ENCODE data around the gene KSR1. TPM values are rescaled to one million over a fixed set of nuclear protein-coding genes. Genes with fewer than 3 reads are reported as not detected.

Gene KSR1
- total RNA-seq, 2 donors from 2014 or later, result 11.5 to 23.7 TPM

DNA sequence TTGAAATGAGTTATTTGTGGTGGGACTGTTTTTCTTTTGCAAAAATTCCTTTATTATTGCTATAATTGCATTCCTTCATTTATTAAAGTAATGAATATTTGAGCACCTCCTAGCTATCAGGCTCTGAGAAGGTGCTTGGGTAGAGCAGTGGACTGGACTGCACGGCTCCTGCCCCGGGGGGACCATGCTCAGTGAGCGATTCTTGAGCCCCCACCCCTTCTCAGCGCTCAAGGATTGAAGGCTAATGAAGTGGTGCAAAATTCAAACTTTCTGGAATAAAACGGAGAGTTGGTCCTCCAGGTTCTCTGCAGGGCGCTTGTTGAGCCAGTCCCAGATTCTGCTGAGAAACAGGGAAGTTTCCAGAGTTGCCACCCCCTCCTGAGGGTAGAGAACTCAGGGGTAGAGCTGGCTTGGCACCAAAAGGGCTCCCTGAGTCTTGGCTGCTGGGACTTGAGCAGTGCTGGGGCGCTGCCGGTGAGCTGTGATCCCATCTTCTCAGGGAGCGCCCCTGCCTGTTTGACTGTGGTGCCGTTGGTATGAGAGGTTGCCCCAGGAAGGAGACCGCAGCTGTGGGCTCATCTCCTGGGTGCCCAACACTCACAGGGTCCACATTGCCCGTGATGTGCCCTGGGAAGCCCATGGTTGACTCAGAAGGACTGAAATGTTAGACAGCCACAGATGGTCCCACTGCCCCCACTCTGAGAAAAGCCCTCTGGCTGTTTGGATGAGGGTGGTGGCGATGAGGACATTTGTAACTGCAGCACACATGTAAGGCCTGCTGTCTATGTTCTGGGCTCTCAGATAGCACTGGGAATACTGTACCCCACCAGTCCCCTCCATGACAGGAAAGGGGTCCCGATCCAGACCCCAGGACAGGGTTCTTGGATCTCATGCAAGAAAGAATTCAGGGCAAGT, 20.0 kb downstream of the KSR1 start:
- no peak for TF ChIP-seq POLR2AphosphoS5 (IDR thresholded peaks at IDR 0.05)
- TF ChIP-seq, protein P1, sequence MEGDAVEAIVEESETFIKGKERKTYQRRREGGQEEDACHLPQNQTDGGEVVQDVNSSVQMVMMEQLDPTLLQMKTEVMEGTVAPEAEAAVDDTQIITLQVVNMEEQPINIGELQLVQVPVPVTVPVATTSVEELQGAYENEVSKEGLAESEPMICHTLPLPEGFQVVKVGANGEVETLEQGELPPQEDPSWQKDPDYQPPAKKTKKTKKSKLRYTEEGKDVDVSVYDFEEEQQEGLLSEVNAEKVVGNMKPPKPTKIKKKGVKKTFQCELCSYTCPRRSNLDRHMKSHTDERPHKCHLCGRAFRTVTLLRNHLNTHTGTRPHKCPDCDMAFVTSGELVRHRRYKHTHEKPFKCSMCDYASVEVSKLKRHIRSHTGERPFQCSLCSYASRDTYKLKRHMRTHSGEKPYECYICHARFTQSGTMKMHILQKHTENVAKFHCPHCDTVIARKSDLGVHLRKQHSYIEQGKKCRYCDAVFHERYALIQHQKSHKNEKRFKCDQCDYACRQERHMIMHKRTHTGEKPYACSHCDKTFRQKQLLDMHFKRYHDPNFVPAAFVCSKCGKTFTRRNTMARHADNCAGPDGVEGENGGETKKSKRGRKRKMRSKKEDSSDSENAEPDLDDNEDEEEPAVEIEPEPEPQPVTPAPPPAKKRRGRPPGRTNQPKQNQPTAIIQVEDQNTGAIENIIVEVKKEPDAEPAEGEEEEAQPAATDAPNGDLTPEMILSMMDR (IDR thresholded peaks at IDR 0.05), result no peak
- no peak for TF ChIP-seq POLR2A (IDR thresholded peaks at IDR 0.05)
- H3K4me1 ChIP-seq (replicated peaks), result no peaks in the 10 kb centered on the region
- H3K27me3 ChIP-seq (replicated peaks; ENCODE audit: insufficient read depth), result no peaks in the 10 kb centered on the region
- no peaks in the 10 kb centered on the region for H3K9me3 ChIP-seq
- intact Hi-C loops (cut with DNase I), result no loop called here
- 89% methylated on average over 14 of the region's 14 CpGs for WGBS
- H3K36me3 ChIP-seq, result no peaks in the 10 kb centered on the region
- DNase-seq (ENCODE audit: low spot score), result no peak
- no peak overlapping the region for H3K4me3 ChIP-seq
- no peak overlapping the region for H3K27ac ChIP-seq

DNA sequence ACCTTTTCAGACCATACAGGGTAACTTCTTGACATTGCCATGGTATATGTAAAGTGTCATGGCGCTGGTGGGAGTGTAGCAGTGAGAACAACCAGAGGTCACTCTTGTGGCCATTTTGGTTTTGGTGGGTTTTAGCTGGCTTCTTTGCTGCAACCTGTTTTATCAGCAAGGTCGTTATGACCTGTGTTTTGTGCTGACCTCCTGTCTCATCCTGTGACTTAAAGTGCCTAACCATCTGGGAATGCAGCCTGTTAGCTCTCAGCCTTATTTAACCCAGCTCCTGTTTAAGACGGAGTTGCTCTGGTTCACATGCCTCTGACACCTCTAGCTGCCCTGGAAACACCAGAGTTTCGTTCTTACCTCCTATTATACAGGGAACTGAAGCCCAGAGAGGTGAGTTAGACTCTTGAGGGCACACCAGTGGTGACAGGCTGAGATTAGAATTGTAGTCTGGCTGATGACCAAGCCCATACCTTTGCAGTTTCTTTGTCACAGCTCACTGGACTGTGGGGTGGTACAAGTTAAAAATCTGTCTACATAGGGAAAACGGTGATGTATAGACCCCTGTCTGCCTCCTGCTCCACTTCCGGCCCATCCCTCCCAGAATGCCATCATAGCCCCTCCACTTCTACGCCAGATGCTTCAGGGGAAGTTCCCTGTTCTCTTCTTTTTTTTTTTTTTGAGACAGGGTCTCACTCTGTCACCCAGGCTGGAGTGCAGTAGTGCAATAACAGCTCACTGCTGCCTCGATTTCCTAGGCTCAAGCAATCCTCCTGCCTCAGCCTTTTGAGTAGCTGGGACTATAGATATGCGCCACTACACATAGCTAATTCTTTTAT, 21.0 kb downstream of the KSR1 start:
- Histone ChIP-seq H3K36me3 (no peaks in the 10 kb centered on the region), H3K27me3 (replicated peaks; ENCODE audit: insufficient read depth) (no peaks in the 10 kb centered on the region), H3K9me3 (no peaks in the 10 kb centered on the region), H3K4me1 (replicated peaks) (no peaks in the 10 kb centered on the region), H3K4me3 (no peak overlapping the region), H3K27ac (no peak overlapping the region)
- intact Hi-C loops (cut with DNase I), result no loop called here
- TF ChIP-seq POLR2A (IDR thresholded peaks at IDR 0.05) (no peak), POLR2AphosphoS5 (IDR thresholded peaks at IDR 0.05) (no peak)
- TF ChIP-seq, protein P1 (IDR thresholded peaks at IDR 0.05), result no peak
- WGBS, result 84% methylated on average over 9 of the region's 9 CpGs
- DNase-seq (ENCODE audit: low spot score), result no peak

DNA sequence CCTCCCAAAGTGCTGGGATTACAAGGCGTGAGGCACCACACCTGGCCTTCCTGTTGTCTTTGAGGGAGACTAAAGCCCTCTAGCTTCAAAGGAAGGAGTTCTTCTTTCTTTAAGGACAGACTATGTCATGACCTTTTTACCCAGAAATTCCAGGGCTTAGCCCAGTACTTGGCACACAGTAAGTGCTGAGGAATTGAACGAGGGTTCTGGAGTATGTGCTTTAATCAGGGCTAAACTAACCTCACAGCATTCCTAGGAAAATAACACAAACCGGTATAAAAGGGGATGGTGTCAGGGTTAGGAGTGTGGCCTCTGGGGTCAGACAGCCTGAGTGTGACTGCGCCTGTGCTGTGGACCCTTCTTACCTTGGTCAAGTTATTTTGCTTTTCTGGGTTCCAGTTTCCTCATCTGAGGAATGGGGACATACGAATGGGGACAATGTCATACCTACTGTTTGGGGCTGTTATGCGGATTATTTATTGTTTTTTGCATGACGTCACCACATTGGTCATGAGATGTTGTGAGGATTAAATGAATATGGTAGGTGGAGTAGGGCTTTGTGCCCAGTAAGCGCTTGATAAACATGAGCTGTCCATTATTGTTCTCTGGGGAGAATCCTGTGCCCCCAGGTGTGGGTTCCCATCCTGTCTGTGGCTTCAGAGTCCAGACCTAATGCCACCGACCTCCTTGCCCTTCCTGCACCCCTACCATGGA, 21.9 kb downstream of the KSR1 start:
- WGBS, result 93% methylated on average over 9 of the region's 9 CpGs
- DNase-seq (ENCODE audit: low spot score), result no peak
- no peaks in the 10 kb centered on the region for H3K4me1 ChIP-seq (replicated peaks)
- H3K4me3 ChIP-seq, result no peak overlapping the region
- H3K27ac ChIP-seq, result no peak overlapping the region
- TF ChIP-seq, protein P1 (IDR thresholded peaks at IDR 0.05), result no peak
- TF ChIP-seq POLR2AphosphoS5 (IDR thresholded peaks at IDR 0.05), result no peak
- TF ChIP-seq POLR2A (IDR thresholded peaks at IDR 0.05), result no peak
- no peaks in the 10 kb centered on the region for H3K36me3 ChIP-seq
- intact Hi-C loops (cut with DNase I), result no loop called here
- H3K27me3 ChIP-seq (replicated peaks; ENCODE audit: insufficient read depth), result no peaks in the 10 kb centered on the region
- H3K9me3 ChIP-seq, result no peaks in the 10 kb centered on the region

DNA sequence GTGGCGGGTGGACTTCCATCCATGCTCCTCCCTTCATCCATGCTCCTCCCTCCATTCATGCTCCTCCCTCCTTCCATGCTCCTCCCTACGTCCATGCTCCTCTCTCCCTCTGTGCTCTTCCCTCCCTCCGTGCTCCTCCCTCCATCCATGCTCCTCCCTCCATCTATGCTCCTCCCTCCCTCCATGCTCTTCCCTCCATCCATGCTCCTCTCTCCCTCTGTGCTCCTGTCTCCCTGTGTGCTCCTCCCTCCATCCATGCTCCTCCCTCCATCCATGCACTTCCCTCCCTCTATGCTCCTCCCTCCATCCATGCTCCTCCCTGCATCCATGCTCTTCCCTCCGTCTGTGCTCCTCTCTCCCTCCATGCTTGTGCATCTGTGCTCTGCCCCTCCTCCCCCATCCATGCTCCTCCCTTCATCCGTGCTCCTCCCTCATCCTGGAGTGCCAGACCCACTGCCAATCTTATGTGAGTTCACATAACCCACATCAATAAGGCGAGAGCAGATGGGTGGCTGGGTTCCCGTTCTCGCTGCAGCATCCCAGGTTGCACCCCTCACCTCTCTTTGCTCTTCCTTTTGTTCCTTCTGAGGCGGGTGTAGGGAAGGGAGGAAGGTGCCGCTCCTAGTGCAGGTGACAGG, 22.8 kb downstream of the KSR1 start:
- H3K4me1 ChIP-seq (replicated peaks), result no peaks in the 10 kb centered on the region
- TF ChIP-seq, protein P1 (IDR thresholded peaks at IDR 0.05), result no peak
- no peak for TF ChIP-seq POLR2AphosphoS5 (IDR thresholded peaks at IDR 0.05)
- TF ChIP-seq POLR2A (IDR thresholded peaks at IDR 0.05), result no peak
- no peaks in the 10 kb centered on the region for H3K36me3 ChIP-seq
- H3K27me3 ChIP-seq (replicated peaks; ENCODE audit: insufficient read depth), result no peaks in the 10 kb centered on the region
- WGBS, result 94% methylated on average over 10 of the region's 10 CpGs
- H3K9me3 ChIP-seq, result no peaks in the 10 kb centered on the region
- DNase-seq (ENCODE audit: low spot score), result no peak
- H3K4me3 ChIP-seq, result no peak overlapping the region
- no peak overlapping the region for H3K27ac ChIP-seq
- intact Hi-C loops (cut with DNase I), result no loop called here
